GOT3 (cell line): Measurements from ENCODE around the gene PSENEN.
"Not testable (repeated sequence)": the region's sequence is repeated elsewhere in the genome, so short reads cannot be mapped to it uniquely, and the experiment has no call there.

Experiments
- DNase-seq: peaks from one replicate; lab custom pipeline; 2025; ENCODE audit warnings: mixed read lengths; lab: John Stamatoyannopoulos, UW

Gene PSENEN

DNA sequence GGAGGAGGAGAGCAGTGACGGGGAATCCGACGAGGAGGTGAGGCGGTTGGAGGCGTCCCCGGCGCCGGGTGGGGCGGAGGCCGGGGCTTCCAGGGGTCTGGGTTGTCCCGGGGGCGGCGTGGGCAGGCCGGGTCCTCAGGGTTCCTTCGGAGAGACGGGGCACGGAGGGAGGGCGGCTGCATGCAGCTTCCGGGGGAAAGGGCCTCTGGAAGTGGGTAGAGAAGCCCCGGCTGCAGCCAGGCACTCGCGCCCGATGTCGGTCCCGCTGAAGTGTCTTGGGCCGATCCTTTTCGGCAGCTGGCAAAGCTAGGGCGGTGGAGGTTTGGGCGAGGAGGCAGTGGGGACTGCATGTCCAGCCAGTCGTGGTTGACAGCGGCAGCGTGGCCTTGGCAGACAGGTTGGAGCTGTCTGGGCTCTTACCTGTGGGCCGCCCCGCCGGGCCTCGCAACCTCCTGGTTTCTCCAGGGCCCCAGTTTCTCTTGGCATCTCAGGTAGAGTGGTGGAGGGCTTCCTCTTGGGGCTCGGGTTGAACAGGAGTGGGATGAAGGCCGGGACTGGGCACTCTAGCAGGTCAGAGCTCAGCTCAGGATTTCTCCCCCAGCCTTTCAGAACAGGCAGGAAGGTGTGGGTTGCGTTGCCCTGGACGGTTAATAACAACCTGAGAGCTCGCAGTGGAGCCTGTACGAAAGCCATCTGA is 27.0 kb upstream of the PSENEN start:
- no peak for DNase-seq

DNA sequence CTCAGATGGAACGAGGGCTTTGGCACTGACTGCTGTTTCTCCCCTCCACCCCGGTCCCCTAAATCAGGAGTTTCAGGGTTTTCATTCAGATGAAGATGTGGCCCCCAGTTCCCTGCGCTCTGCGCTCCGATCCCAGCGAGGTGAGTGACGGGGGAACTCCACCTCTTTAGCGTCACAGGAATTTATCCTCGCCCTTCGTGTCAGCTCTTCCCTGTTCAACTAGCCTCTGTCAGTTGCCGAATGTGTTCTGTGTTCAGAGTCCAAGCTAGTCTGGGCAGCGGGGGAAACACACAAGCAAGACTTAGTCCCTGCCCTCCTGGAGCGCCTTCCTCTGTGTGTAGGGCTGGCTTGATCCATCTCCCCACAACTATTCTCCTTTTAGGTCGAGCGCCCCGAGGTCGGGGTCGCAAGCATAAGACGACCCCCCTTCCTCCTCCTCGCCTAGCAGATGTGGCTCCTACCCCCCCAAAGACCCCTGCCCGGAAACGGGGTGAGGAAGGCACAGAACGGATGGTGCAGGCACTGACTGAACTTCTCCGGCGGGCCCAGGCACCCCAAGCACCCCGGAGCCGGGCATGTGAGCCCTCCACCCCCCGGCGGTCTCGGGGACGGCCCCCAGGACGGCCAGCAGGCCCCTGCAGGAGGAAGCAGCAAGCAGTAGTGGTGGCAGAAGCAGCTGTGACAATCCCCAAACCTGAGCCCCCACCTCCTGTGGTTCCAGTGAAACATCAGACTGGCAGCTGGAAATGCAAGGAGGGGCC is 25.9 kb upstream of the PSENEN start:
- DNase-seq = no peak

DNA sequence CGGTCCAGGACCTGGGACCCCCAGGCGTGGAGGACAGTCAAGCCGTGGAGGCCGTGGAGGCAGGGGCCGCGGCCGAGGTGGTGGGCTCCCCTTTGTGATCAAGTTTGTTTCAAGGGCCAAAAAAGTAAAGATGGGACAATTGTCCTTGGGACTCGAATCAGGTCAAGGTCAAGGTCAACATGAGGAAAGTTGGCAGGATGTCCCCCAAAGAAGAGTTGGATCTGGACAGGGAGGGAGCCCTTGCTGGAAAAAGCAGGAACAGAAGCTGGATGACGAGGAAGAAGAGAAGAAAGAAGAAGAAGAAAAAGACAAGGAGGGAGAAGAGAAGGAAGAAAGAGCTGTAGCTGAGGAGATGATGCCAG is 25.3 kb upstream of the PSENEN start:
- DNase-seq = no peak

DNA sequence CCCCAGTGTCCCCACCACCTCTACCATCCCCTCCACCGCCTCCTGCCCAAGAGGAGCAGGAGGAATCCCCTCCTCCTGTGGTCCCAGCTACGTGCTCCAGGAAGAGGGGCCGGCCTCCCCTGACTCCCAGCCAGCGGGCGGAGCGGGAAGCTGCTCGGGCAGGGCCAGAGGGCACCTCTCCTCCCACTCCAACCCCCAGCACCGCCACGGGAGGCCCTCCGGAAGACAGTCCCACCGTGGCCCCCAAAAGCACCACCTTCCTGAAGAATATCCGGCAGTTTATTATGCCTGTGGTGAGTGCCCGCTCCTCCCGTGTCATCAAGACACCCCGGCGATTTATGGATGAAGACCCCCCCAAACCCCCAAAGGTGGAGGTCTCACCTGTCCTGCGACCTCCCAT is 24.8 kb upstream of the PSENEN start:
- DNase-seq = no peak

DNA sequence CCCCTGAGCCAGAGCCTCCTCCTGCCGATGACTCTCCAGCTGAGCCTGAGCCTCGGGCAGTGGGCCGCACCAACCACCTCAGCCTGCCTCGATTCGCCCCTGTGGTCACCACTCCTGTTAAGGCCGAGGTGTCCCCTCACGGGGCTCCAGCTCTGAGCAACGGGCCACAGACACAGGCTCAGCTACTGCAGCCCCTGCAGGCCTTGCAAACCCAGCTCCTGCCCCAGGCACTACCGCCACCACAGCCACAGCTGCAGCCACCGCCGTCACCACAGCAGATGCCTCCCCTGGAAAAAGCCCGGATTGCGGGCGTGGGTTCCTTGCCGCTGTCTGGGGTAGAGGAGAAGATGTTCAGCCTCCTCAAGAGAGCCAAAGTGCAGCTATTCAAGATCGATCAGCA is 24.1 kb upstream of the PSENEN start:
- no peak for DNase-seq

DNA sequence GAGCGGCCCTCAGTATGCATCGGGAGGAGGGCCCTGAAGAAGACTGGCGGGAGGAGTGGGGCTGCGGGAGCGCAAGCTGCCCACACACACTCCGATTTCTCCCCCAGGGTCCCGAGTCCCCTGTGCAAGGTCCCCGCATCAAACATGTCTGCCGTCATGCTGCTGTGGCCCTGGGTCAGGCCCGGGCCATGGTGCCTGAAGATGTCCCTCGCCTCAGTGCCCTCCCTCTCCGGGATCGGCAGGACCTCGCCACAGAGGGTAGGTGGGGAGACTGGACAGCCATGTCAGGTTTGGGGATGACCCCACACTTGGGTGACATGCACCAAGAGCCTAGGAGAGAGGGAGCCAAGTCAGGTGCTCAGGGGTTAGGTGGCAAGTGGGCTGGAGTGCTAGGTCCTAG is 23.0 kb upstream of the PSENEN start:
- DNase-seq = no peak

DNA sequence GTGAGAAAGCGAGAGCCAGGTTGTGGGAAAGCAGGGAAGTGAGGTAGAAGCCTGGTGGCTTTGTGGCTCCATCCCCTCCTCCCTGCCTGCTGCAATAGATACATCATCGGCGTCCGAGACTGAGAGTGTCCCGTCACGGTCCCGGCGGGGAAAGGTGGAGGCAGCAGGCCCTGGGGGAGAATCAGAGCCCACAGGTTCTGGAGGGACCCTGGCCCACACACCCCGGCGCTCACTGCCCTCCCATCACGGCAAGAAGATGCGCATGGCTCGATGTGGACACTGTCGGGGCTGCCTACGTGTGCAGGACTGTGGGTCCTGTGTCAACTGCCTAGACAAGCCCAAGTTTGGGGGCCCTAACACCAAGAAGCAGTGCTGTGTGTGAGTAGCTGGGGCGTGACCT is 22.6 kb upstream of the PSENEN start:
- no peak for DNase-seq

DNA sequence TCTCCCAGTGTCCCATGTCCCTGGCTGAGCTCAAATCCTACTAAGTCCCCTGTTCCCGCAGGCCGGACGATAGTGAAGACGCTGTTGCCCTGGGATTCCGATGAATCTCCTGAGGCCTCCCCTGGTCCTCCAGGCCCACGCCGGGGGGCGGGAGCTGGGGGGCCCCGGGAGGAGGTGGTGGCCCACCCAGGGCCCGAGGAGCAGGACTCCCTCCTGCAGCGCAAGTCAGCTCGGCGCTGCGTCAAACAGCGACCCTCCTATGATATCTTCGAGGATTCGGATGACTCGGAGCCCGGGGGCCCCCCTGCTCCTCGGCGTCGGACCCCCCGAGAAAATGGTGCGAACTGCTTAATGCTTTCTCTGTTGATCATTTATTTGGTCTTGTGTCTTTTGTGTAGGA is 21.8 kb upstream of the PSENEN start:
- DNase-seq = no peak

DNA sequence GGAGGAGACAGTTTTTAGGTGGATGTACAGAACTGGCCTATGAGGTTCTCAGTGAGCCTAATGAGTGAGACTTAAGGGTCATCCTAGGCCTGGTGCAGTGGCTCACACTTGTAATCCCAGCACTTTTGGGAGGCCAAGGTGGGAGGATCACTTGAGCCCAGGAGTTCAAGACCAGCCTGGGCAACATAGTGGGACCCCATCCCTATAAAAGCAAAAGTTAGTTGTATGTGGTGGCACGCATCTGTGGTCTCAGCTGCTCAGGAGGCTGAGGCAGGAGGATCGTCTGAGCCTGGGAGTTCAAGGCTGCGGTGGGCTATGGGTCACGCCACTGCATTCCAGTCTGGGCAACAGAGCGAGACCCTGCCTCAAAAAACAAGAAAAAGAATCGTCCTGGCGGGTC is 21.3 kb upstream of the PSENEN start:
- DNase-seq = not testable (repeated sequence)

DNA sequence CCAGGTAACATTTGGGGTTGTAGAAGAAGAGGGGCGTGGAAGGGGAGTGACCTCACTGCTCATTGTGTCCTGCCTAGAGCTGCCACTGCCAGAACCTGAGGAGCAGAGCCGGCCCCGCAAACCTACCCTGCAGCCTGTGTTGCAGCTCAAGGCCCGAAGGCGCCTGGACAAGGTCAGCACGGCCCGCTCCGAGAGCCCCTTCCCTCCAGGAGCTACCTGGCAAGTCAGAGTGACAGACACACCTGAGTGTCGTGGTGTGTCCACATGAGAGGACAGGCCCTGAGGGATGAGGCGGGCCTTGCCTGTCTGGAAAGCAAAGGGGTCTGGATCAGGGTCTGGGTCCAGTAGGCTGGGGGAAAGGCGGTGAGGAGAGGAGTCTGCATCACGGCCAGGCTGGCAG is 20.9 kb upstream of the PSENEN start:
- no peak for DNase-seq

DNA sequence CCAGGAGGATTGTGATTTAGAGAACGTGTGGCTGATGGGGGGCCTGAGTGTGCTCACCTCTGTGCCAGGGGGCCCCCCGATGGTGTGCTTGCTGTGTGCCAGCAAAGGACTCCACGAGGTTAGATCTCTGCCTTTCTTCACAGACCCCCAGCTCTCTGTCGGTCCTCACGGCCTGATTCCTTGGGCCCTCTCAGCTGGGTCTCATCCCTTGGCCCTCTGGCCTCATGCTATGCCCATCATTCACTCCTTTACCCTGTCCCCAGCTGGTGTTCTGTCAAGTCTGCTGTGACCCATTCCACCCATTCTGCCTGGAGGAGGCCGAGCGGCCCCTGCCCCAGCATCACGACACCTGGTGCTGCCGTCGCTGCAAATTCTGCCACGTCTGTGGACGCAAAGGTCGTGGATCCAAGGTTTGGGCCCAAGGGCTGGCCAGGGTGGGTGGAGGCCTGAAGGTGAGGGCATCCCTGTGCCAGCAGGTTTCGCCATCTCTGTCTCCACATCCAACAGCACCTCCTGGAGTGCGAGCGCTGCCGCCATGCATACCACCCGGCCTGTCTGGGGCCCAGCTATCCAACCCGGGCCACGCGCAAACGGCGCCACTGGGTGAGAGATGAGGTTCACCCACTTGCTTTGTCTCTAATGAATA is 20.1 kb upstream of the PSENEN start:
- no peak for DNase-seq

DNA sequence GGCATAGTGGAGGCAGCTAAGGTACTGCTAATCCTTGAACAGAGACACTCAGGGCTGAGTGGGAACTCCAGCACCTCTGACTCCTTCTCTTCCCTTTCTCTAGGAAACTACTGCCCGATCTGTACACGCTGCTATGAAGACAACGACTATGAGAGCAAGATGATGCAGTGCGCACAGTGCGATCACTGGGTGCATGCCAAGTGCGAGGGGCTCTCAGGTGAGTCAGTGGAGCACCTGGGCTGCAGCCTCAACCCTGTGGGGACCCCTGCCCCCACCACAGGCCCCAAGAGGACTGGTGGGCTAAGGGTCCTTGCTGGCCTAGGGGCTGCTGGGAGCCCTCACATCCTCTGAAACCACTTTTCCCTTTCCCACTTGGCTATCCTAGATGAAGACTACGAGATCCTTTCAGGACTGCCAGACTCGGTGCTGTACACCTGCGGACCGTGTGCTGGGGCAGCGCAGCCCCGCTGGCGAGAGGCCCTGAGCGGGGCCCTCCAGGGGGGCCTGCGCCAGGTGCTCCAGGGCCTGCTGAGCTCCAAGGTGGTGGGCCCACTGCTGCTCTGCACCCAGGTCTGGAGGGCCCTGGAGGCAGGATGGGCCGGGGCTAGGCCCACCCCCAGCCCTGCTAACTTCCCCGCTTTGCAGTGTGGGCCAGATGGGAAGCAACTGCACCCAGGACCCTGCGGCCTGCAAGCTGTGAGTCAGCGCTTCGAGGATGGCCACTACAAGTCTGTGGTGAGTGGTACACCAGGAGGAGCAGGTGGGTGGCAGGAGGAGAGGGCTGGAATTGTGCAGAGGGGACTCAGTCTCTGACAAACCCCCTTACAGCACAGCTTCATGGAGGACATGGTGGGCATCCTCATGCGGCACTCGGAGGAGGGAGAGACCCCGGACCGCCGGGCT is 18.1 kb upstream of the PSENEN start:
- no peak for DNase-seq

DNA sequence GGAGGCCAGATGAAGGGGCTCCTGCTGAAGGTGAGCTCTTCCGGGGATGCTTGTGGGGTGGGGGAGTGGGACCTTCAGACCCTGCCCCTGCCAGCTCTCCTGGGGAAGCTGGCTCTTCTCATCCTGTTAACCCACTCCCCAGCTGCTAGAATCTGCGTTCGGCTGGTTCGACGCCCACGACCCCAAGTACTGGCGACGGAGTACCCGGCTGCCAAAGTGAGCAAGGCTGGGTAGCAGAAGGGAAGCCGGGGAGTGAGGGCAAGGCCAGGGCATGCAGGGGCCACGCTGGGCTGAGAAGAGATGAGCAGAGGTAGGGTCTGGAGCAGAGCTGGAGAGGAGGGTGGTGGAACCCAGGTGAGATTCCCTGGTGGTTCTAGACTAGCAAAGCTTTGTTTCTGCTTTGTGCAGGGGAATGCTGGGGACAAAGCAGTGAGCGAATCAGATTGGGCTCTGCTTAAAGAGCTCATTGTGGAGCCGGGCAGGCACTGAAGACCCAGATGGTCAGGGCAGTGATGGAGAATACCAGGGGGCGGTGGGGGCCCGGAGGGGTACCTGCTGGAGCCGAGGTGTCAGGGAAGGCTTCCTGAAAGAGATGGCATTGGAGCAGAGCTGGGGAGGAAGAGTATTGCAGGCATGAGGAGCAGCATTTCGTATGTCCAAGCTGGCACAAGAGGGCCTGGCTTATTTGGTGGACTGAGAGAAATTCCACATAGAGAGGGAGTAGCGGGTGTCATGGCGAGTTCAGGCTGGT is 17.3 kb upstream of the PSENEN start:
- no peak for DNase-seq

DNA sequence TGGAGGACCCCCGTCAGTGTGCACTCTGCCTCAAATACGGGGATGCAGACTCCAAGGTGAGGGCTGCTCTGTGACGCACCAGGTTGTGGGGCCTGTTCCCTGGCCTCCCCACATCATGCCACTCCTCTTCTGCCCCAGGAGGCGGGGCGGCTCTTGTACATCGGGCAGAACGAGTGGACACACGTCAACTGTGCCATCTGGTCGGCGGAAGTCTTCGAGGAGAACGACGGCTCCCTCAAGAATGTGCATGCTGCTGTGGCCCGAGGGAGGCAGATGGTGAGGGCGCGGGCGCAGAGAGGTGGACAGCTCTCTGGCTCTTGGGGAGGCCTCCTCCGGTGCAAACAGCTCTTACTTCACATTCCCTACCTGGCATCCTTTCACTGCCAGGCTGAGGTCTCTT is 16.4 kb upstream of the PSENEN start:
- DNase-seq = no peak

DNA sequence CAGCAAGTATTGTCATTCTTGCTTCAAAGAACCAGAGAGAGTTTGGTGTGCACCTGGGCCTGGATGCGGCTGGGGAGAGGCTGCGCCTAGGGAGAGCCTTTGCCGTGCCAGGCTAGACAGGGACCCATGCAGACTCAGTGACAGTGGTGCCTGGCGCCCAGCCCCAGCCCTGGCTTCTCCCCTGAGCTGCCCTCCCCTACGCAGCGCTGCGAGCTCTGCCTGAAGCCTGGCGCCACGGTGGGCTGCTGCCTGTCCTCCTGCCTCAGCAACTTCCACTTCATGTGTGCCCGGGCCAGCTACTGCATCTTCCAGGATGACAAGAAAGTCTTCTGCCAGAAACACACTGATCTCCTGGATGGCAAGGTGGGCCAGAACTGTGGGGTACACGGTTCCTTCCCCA is 15.7 kb upstream of the PSENEN start:
- no peak for DNase-seq

DNA sequence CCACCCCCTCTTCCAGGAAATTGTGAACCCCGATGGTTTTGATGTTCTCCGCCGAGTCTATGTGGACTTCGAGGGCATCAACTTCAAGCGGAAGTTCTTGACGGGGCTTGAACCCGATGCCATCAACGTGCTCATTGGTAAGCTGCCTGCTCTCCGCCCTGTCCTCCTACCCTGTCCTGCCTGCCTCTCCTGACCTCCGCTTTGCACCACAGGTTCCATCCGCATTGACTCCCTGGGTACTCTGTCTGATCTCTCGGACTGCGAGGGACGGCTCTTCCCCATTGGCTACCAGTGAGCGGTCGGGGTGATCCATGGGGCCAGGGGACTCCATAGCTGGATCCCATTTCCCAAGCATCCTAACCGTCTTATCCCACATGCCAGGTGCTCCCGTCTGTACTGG is 15.1 kb upstream of the PSENEN start:
- no peak for DNase-seq

DNA sequence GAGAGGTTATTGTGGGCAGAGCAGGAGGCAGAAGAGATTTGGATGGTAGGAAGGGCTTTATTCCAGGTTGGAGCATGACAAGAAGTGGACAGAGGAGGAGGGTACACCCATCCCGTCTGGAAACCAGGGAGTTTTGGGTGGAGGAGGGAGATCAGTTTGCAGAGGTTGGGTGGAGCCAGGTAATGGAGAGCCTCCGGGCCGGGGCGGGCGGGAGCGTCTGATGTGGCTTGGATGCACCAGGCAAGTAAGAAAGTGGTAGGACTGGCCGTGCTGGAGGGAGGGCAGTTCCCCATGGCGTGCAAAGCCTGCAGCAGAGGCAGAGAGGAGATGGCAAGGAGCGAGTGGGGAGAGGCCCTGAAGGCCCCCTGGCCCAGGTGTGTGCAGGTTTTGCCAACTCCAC is 14.1 kb upstream of the PSENEN start:
- no peak for DNase-seq

DNA sequence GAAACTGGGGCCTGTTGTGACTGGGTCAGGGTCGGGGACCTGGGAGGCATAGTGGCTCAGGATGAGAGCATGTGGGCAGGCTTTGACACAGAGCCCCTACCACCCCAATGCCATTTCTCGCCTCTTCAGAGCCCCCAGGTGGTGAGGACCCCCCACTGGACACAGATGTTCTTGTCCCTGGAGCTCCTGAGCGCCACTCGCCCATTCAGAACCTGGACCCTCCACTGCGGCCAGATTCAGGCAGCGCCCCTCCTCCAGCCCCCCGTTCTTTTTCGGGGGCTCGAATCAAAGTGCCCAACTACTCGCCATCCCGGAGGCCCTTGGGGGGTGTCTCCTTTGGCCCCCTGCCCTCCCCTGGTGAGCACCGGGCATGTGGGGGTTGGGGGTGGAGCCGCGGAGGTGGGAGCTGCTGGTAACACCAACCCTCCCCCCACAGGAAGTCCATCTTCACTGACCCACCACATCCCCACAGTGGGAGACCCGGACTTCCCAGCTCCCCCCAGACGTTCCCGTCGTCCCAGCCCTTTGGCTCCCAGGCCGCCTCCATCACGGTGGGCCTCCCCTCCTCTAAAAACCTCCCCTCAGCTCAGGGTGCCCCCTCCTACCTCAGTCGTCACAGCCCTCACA is 13.6 kb upstream of the PSENEN start:
- DNase-seq = no peak

DNA sequence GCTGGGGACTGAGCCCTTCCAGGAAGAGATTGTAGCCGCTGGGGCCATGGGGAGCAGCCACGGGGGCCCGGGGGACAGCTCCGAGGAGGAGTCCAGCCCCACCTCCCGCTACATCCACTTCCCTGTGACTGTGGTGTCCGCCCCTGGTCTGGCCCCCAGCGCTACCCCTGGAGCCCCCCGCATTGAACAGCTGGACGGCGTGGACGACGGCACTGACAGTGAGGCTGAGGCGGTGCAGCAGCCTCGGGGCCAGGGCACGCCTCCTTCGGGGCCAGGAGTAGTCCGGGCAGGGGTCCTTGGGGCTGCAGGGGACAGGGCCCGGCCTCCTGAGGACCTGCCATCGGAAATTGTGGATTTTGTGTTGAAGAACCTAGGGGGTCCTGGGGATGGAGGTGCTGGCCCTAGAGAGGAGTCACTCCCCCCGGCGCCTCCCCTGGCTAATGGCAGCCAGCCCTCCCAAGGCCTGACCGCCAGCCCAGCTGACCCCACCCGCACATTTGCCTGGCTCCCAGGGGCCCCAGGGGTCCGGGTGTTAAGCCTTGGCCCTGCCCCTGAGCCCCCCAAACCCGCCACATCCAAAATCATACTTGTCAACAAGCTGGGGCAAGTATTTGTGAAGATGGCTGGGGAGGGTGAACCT is 12.8 kb upstream of the PSENEN start:
- no peak for DNase-seq
